IPS DF 6.9 (cell line): Measurements from ENCODE around the gene CYBC1.

Experiments
- DNase-seq: peaks from one replicate; pipeline ENCODE4 v3.0.0-alpha.2; 2013; ENCODE audit warnings: low read depth, low spot score
- H3K27ac ChIP-seq: one replicate; pipeline ENCODE4 v1.5.1; 2013; ENCODE audit warnings: low read length, control low read depth
- H3K27me3 ChIP-seq: 2 replicates; pipeline ENCODE4 v1.6.1; 2013; ENCODE audit warnings: mild to moderate bottlenecking, low read length; ENCODE audit not compliant: control insufficient read depth, insufficient read depth
- H3K36me3 ChIP-seq: 2 replicates; pipeline ENCODE4 v1.6.1; 2013; ENCODE audit warnings: low read length; ENCODE audit not compliant: control insufficient read depth, insufficient read depth
- H3K4me1 ChIP-seq: 2 replicates; pipeline ENCODE4 v1.6.1; 2013; ENCODE audit warnings: low read length; ENCODE audit not compliant: control insufficient read depth, insufficient read depth
- H3K4me3 ChIP-seq: 2 replicates; pipeline ENCODE4 v1.5.1; 2013; ENCODE audit warnings: mild to moderate bottlenecking, low read length
- H3K9me3 ChIP-seq: 2 replicates; pipeline ENCODE4 v1.6.1; 2013; ENCODE audit warnings: low read length, inconsistent platforms; ENCODE audit not compliant: control insufficient read depth, insufficient read depth
- WGBS: extraction: QIAGEN DNeasy Blood & Tissue Kit; methylation state at CpG from one replicate; pipeline ENCODE4 v1.1.7; 2013; ENCODE audit warnings: mixed read lengths, missing lambda C conversion rate; ENCODE audit not compliant: insufficient read length, insufficient coverage; 5-methylcytosine and 5-hydroxymethylcytosine counted together

The CYBC1 gene

DNA sequence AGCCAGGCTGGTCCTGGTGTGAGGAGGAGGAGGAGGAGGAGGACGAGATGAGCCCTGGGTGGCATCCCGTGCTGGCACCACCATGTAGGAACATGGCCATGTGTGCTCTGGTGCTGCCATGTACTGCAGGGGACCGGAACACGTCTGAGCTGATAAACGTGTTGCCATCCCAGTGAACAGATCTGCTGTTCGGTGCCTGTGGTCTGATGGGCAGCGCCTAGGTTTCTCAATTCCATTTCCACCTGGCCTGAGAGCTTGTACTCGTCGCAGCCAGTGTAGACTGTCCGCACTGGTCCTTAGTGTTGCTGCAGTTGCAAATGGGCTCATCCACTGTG is 40.6 kb upstream of the CYBC1 start:
- Histone ChIP-seq H3K4me3 (no peak overlapping the region), H3K27me3 (no peaks in the 10 kb centered on the region), H3K4me1 (0 out of 2 replicates have a peak, but pooled peaks cover 5% of the 10 kb centered on the region), H3K9me3 (no peaks in the 10 kb centered on the region), H3K27ac (no peak overlapping the region), H3K36me3 (peaks cover 7% of the 10 kb centered on the region)
- WGBS = no CpG with 5 or more reads among the region's 10 CpGs
- DNase-seq = no peak

- Histone ChIP-seq H3K4me3 (no peak overlapping the region), H3K27ac (no peak overlapping the region), H3K36me3 (peaks cover 7% of the 10 kb centered on the region), H3K27me3 (no peaks in the 10 kb centered on the region), H3K4me1 (no peaks in the 10 kb centered on the region), H3K9me3 (no peaks in the 10 kb centered on the region)
- WGBS = no CpG with 5 or more reads among the region's 25 CpGs
- no peak for DNase-seq
Observed at GRCh38 chr17:82490512-82491195, 40.1 kb upstream of the CYBC1 start.

GRCh38 chr17:82489851-82490511 is 39.4 kb upstream of the CYBC1 start:
- Histone ChIP-seq H3K4me3 (no peak overlapping the region), H3K27me3 (no peaks in the 10 kb centered on the region), H3K9me3 (no peaks in the 10 kb centered on the region), H3K36me3 (peaks cover 7% of the 10 kb centered on the region), H3K27ac (no peak overlapping the region), H3K4me1 (no peaks in the 10 kb centered on the region)
- no peak for DNase-seq
- no CpG with 5 or more reads among the region's 21 CpGs for WGBS

- no CpG with 5 or more reads among the region's 8 CpGs for WGBS
- Histone ChIP-seq H3K27me3 (no peaks in the 10 kb centered on the region), H3K9me3 (no peaks in the 10 kb centered on the region), H3K36me3 (peaks cover 11% of the 10 kb centered on the region), H3K4me3 (no peak overlapping the region), H3K27ac (no peak overlapping the region), H3K4me1 (no peaks in the 10 kb centered on the region)
- no peak for DNase-seq
Observed at GRCh38 chr17:82489117-82489516, 38.6 kb upstream of the CYBC1 start.

DNA sequence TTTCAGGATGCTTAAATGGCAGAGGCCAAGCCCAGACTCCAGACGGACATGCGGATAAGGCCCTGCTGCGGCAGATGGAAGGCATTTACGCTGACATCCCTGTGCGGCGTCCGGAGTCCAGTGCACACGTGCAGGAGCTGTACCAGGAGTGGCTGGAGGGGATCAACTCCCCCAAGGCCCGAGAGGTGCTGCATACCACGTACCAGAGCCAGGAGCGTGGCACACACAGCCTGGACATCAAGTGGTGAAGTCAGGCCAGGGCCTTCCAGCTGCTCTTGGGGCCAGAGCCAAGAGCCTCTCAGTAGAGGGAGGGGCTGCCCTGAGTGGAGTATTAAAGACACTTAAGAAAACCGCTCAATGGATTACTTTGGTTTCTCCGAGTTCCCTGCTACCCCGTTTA is 37.4 kb upstream of the CYBC1 start:
- no peaks in the 10 kb centered on the region for H3K9me3 ChIP-seq
- H3K4me1 ChIP-seq = no peaks in the 10 kb centered on the region
- no peak for DNase-seq
- H3K4me3 ChIP-seq = no peak overlapping the region
- peaks cover 11% of the 10 kb centered on the region for H3K36me3 ChIP-seq
- H3K27me3 ChIP-seq = no peaks in the 10 kb centered on the region
- no peak overlapping the region for H3K27ac ChIP-seq
- WGBS = no CpG with 5 or more reads among the region's 14 CpGs

GRCh38 chr17:82486231-82487094 is 35.9 kb upstream of the CYBC1 start:
- Histone ChIP-seq H3K4me3 (no peak overlapping the region), H3K4me1 (no peaks in the 10 kb centered on the region), H3K36me3 (peaks cover 11% of the 10 kb centered on the region), H3K27me3 (no peaks in the 10 kb centered on the region), H3K27ac (no peak overlapping the region), H3K9me3 (no peaks in the 10 kb centered on the region)
- no peak for DNase-seq
- no CpG with 5 or more reads among the region's 13 CpGs for WGBS

- Histone ChIP-seq H3K27me3 (no peaks in the 10 kb centered on the region), H3K9me3 (no peaks in the 10 kb centered on the region), H3K4me1 (no peaks in the 10 kb centered on the region), H3K36me3 (peaks cover 22% of the 10 kb centered on the region), H3K27ac (no peak overlapping the region), H3K4me3 (no peak overlapping the region)
- no peak for DNase-seq
- WGBS = no CpG with 5 or more reads among the region's 9 CpGs
Observed at GRCh38 chr17:82483836-82484235, 33.3 kb upstream of the CYBC1 start.

GRCh38 chr17:82483204-82483660 is 32.7 kb upstream of the CYBC1 start:
- Histone ChIP-seq H3K27ac (no peak overlapping the region), H3K4me1 (no peaks in the 10 kb centered on the region), H3K9me3 (no peaks in the 10 kb centered on the region), H3K36me3 (peaks cover 23% of the 10 kb centered on the region), H3K27me3 (no peaks in the 10 kb centered on the region), H3K4me3 (no peak overlapping the region)
- no CpG with 5 or more reads among the region's 6 CpGs for WGBS
- DNase-seq = no peak

GRCh38 chr17:82480318-82480717 is 29.8 kb upstream of the CYBC1 start:
- Histone ChIP-seq H3K27ac (no peak overlapping the region), H3K9me3 (no peaks in the 10 kb centered on the region), H3K27me3 (no peaks in the 10 kb centered on the region), H3K4me3 (no peak overlapping the region), H3K36me3 (peaks cover 15% of the 10 kb centered on the region), H3K4me1 (no peaks in the 10 kb centered on the region)
- whole genome bisulfite sequencing = no CpG with 5 or more reads among the region's 9 CpGs
- no peak for DNase-seq

- no peak for DNase-seq
Observed at GRCh38 chr17:82479602-82480001, 29.1 kb upstream of the CYBC1 start.

More at GRCh38 chr17:82479602-82480001, 29.1 kb upstream of the CYBC1 start:
- Histone ChIP-seq H3K36me3 (peaks cover 15% of the 10 kb centered on the region), H3K9me3 (no peaks in the 10 kb centered on the region), H3K27ac (no peak overlapping the region), H3K27me3 (no peaks in the 10 kb centered on the region), H3K4me3 (no peak overlapping the region), H3K4me1 (no peaks in the 10 kb centered on the region)
- WGBS = no CpG with 5 or more reads among the region's 5 CpGs
